HG02588 (cell line): Measurements from ENCODE around the gene INPP5K.
"Not testable (repeated sequence)": the region's sequence is repeated elsewhere in the genome, so short reads cannot be mapped to it uniquely, and the experiment has no call there.

Source experiments
- ATAC-seq: cut with Tn5 transposase; IDR thresholded peaks from one replicate; pipeline ENCODE4 v1.9.1; 2021; ENCODE audit warnings: mild to moderate bottlenecking, moderate library complexity; ENCODE audit not compliant: unreplicated experiment

The INPP5K gene

DNA sequence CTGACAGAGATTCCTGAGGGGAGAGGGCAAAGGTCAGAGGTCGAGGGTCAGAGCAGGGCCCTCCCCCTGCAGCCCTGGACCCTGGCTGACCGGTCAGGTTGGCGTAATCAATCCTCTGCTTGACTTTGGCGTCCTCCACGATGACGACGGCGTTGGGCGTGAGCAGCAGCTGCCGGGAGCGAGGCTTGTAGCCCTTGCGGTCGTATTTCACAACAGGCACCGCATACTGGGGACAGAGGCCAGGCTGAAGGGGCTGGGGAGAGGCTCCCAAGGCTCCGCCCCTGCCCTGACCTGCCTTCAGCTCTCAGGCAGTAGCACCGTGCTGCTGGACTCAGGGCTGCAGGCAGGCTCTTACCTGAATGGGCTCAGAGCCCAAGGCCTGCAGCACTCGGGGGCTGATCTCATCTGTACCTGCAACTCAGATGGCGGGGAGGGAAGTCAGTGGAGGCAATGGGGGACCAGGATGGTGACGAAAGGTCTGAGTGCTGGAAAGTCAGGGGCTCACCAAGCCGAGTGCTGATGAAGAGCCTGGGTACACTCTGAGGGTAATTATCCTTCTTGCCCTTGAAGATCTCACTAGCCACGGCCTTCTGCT lies 48.4 kb downstream of the INPP5K start:
- ATAC-seq, result no peak

DNA sequence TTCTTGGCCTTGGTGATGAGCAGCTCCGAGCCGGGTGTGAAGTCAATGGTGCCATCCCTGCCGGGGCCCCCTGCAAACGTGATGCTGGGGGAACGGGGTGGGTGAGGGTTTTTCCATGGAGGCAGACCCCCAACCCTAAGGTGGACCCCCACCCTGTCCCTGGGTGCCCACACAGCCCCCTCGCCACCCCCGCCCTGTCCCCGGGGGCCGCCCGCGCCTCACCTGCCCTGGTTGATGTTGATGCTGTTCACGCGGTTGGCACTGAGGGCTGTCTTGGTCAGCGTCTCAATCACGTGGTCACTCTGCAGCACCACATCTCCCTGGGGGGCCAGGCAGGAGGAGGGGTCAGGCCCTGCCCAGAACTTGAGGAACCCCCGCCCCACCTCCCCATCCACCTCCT lies 49.2 kb downstream of the INPP5K start:
- ATAC-seq, result no peak

DNA sequence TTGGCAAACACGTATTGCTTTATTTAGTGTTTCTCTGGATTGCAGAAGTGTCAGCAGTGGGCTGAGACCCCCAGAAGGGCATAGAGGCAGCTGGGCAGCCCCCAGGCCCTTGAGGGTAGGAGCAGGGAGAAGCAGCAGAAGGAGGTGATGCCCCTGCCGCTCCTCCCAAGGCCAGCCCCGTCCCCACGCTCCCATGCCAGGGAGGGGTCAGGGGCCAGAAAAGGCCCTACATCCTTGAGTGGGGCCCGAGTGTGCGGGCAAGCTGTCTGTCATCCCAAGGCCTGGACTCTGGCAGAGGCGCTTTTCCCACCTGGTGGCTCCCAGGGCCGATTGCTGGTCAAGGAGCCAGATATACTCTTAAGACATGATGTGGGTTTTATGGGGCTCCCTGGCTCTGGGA lies 52.2 kb downstream of the INPP5K start:
- ATAC-seq, result no peak

- ATAC-seq, result no peak
These were observed 54.0 kb downstream of the INPP5K start for GRCh38 chr17:1462164-1463112.

GRCh38 chr17:1461198-1461944 lies 55.0 kb downstream of the INPP5K start:
- no peak for ATAC-seq

DNA sequence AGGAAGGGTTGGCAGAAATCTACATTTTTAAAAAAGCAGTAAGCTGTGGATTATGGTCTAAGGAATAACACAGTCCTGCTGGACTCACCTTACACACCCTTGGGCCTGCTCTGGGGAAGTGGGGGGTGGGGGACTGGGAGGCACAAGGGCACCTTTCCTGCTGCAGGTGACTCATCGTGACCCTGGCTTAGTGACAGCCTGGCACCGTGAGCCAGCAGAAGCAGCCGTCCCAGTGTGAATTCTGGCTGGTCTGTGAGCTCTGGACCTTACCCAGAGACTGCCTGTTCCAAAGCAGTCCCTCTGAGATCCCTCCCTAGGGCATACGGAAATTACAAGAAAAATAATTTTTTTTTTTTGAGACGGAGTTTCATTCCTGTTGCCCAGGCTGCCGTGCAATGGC lies 56.2 kb downstream of the INPP5K start:
- no peak for ATAC-seq

DNA sequence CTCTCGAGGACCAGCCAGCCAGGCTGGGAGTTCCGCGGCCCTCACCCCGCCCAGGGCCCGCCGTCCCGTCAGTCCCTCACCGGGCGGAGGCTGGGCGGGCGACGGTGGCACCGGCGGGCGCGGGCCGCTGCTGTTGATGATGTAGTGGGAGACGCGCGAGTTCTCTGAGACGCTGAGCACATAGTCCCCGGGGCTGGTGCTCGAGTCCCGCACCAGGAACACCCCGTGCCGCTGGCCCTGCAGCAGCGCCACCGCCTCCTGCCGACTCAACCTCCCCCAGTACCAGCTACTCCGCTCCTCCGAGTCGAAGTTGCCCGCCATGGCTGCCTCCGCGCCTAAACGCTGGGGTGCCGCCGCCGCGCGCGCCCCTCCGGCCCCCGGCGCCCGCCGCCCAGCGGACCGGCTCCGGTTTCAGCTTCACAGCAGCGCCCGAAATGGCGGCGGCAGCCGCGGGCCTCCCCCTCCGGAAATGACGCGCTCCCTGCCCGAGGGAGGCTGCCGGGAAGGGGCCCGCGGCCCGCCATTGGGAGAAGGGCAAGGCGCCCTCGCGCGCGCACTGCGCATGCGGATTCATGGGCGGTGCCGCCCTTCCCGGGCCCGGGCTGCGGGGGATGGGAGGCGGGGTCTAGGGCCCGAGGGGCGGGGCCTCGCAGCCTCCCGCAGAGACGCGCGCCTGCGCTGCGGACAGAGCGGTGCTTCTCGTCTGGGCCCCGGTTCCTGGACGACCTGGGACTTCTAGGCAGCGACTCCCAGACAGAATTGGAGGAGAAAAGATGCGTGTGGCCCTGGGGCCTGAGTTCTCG lies 60.4 kb downstream of the INPP5K start, which contains the start of gene CRK:
TSS of gene CRK (minus strand) at position 436 of the 803 bp plus-strand sequence. CDS start at position 321, 115 bp downstream.
- ATAC-seq, result peak; percentile 76

DNA sequence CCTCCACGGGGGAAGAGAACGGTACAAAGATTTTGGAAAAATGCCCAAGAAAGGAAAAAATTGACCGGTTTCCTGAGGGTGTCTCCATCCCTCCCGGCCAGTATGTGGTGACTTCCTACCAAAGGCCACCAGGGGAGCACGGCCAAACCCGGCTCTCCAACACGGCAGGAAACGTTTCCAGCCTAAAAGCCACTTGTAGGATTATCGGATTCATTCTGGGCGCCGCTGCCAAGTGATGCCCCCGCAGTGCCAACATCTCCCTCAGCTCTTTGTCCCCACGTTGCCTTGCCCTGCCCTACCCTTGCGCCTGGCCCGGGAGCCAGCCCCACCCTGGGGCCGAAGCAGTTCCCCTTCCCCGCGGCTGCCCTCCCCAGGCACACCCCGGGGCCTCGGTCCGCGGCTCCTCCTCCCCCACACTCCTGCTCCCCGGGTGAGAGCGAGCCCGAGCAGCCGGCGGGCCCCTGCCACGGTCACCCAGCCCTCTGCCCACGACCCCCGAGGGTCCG lies 61.1 kb downstream of the INPP5K start:
- ATAC-seq, result peak; percentile 23

- no peak for ATAC-seq
These were observed 61.9 kb downstream of the INPP5K start for GRCh38 chr17:1454541-1454940.

DNA sequence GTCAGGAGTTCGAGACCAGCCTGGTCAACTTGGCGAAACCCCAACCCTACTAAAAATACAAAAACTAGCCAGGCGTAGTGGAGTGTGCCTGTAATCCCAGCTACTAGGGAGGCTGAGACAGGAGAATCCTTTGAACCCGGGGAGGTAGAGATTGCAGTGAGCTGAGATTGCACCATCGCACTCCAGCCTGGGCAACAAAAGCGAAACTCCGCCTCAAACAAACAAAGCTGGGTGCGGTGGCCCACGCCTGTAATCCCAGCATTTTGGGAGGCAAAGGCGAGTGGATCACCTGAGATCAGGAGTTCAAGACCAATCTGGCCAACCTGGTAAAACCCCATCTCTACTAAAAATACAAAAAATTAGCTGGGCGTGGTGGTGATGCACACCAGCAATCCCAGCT lies 62.7 kb downstream of the INPP5K start:
- not testable (repeated sequence) for ATAC-seq

- no peak for ATAC-seq
These were observed 63.6 kb downstream of the INPP5K start for GRCh38 chr17:1452836-1453235.

GRCh38 chr17:1450261-1450660 lies 66.2 kb downstream of the INPP5K start:
- not testable (repeated sequence) for ATAC-seq

DNA sequence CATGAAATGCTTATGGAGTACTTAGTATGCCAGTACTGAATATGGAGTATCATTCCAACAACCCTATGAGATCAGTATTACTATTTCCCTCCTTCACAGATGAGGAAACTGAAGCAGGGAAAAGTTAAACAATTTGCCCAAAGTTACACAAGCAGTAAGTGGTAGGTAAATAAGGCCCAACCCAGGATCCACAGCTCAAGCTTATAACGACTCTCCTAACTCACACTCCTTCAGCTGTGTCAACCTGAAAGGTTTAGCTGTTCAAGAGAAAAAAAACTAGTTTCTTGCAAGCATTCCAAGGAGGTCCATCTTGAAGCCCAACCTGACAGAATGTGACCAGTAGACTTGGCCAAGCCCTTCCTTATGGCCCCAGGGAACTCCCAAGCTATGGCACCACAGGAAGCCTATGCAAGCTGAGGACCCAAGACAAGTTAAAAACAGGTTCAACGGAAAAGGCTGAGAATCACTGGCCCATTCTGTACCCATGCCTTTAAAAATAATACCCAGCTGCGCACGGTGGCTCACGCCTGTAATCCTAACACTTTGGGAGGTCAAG lies 66.9 kb downstream of the INPP5K start:
- no peak for ATAC-seq

GRCh38 chr17:1447052-1447451 lies 69.4 kb downstream of the INPP5K start:
- ATAC-seq, result no peak

- no peak for ATAC-seq
These were observed 70.2 kb downstream of the INPP5K start for GRCh38 chr17:1446201-1446600.

DNA sequence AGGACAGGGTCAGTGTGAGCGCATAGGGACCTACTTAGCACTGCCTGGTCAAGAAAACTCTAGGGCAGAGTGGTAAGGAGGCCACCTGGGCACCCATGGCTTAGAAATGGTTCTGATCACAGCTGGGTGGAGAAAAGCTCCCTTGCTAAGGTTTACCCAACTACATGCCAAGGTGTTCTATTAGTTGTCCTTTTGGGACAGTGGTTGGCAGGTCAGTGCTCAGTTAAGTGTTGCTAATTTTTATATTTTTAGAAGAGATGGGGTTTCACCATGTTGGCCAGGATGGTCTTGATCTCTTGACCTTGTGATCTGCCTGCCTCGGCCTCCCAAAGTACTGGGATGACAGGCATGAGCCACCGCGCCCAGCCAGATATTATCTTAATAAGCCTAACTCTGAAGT lies 70.7 kb downstream of the INPP5K start:
- not testable (repeated sequence) for ATAC-seq
